SKM-1 treated with dmso at 0.1 percent for 144 hours (cell line): ENCODE data around the gene HHEX.

ENCODE experiments used
- DNase-seq: peaks from one replicate; lab custom pipeline; 2025; ENCODE audit not compliant: unreplicated experiment; lab: John Stamatoyannopoulos, UW

The HHEX gene

GRCh38 chr10:92692697-92693533, 3.2 kb downstream of the HHEX start:
- no peak for DNase-seq

DNA sequence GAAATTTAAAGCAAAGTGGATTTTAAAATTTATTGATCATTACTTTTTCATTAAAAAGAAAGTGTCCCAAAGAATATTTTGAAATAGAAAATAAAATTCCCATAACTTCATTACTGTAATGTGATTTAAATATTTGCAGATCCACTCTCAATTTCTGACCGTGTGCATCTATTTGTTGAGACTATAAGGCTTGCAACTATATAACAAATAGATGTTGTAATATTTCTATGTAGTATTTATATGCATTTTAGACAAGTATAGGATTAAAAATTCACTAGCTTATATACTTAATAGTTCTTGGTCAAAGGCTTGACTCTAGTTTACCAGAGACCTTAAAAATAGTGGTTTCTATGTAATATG, 3.8 kb downstream of the HHEX start:
- DNase-seq = no peak

- no peak for DNase-seq
Observed at GRCh38 chr10:92695679-92696605, 6.2 kb downstream of the HHEX start.

GRCh38 chr10:92696606-92697383, 7.0 kb downstream of the HHEX start:
- no peak for DNase-seq

- no peak for DNase-seq
Observed at GRCh38 chr10:92697663-92698511, 8.1 kb downstream of the HHEX start.

GRCh38 chr10:92699193-92699517, 9.4 kb downstream of the HHEX start:
- DNase-seq = no peak

DNA sequence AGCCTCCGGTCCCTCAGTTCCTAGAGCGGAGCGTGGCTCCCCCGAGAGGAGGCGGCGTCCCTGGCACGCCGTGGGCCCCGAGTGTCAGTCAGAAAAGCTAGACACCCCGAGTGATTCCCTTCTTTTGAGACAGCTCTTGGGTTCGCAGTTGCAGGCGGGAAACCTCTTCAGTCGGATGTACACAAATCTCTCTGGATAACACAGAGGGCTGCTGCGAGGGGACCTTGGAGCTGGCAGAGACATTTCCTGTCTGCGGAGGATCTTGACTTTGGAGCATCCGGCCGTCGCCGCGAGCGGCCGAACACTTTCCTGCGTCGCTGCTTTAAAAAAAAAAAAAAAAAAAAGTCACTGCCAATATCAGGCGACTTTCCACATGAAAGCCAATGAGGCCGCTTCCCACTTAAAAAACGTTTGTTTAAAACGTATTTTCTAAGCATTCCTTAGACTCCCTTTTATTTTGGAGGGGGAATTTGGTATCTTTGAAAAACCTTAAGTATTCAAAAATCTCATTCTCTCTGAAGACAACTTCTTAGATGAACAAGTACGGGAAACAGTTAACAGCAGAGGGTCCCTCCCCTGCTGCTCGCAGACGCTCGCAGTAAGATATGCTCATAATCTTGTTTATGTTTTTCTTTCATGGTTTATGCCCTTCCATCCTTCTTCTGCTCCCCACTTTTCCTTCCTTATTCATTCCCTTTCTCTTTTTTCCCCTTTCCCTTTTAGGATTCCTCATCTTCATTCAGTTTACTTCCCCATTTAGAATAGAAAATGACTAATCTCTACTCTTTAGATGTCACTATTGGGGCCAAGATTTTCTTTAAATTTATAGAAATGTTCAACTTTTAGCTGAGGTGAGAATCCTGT, 10.0 kb downstream of the HHEX start:
- no peak for DNase-seq

DNA sequence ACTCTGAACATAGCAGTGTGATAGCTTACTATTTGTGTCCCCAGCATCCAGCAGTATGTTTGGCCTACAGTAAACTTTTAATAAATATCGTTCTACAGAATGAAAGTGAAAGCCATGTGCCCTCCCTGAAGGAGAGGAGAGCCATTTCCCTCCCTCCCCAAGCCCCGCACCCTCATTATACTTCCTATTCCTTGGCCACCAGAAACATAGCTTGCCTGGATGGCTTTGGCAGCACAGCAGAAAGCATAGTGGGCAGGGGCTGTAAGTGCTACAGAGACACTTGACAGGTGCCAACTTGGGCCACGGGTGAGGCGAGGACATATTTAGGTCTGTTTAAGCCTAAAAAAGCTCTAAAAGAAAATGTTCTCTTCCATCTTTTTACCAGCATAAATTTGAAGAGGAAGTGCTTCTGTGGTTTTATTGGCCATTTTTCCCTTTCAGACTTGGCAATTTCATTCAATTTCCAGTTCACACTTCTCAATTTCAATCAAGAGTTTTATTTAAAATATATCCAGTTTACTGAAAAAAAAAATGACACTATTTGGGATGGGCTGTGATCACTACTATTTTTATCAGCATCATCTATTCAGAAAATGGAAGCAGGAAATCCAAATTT, 12.7 kb downstream of the HHEX start:
- DNase-seq = no peak

DNA sequence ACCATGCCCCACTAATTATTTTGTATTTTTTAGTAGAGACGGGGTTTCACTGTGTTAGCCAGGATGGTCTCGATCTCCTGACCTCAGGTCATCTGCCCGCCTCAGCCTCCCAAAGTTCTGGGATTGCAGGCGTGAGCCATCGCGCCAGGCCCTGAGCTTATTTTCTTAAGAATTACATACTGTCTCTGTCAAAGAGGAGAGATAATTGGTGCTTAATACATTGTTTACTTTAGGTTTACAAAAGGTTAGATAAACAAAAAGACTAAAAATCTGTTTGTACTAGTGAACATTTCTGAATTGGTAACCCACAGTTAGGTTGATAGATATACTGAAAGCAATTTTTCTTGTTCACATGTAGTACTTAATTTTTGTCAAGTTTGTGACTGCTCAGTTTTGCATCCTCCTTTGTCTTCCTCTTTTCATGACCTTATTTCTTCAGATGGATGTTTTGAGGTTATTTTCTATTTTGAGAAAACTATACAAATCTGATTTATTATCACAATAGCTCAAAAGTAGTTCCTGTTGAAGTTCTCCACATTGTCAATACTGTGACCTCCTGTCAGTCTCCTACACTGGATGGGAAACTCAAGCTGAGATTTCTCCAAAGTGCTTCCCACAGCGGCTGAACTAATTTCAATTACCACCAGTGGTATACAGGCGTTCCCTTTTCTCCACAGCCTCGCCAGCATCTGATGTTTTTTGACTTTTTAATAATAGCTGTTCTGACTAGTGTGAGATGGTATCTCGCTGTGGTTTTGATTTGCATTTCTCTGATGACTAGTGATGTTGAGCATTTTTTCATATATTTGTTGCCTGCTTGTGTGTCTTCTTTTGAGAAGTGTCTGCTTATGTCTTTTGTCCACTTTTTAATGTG, 22.5 kb downstream of the HHEX start:
- peak; percentile 38 for DNase-seq

- DNase-seq = no peak
Observed at GRCh38 chr10:92714152-92714845, 24.5 kb downstream of the HHEX start.

GRCh38 chr10:92714872-92715271, 25.1 kb downstream of the HHEX start:
- no peak for DNase-seq

GRCh38 chr10:92719991-92720830, 30.5 kb downstream of the HHEX start:
- DNase-seq = no peak

GRCh38 chr10:92720831-92721165, 31.0 kb downstream of the HHEX start:
- peak; percentile 35 for DNase-seq

GRCh38 chr10:92722349-92722748, 32.6 kb downstream of the HHEX start:
- DNase-seq = no peak

DNA sequence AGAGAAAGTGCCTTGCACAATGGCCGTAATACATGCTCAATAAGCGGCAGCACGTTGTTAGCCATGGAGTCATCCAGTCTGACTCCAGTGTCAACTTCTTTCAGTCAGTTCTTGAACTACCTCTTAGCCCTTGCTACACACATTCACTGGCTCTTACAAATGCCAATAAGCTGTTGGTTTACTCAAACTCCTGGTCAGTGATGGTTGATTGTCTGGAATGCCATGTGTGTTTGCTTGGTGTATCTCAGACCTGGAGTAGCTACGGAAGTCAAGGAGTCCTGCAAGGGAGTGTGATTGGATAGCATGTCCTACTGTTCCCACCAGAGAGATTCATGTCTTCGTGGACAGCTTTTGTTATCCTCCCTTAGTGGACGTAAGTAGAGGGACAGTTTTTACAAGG, 37.4 kb downstream of the HHEX start:
- DNase-seq = no peak

GRCh38 chr10:92727550-92727949, 37.8 kb downstream of the HHEX start:
- no peak for DNase-seq

GRCh38 chr10:92729886-92730285, 40.1 kb downstream of the HHEX start:
- no peak for DNase-seq
